GM19438 (cell line): ENCODE results near the gene GATAD1.
A peak's percentile ranks its signal among the peaks of the same experiment; 100 is the strongest.
"Not testable (repeated sequence)": the region's sequence is repeated elsewhere in the genome, so short reads cannot be mapped to it uniquely, and the experiment has no call there.

Source experiments
- ATAC-seq: cut with Tn5 transposase; IDR thresholded peaks from one replicate; pipeline ENCODE4 v1.9.1; 2021; ENCODE audit warnings: low read depth; ENCODE audit not compliant: unreplicated experiment

The GATAD1 gene

DNA sequence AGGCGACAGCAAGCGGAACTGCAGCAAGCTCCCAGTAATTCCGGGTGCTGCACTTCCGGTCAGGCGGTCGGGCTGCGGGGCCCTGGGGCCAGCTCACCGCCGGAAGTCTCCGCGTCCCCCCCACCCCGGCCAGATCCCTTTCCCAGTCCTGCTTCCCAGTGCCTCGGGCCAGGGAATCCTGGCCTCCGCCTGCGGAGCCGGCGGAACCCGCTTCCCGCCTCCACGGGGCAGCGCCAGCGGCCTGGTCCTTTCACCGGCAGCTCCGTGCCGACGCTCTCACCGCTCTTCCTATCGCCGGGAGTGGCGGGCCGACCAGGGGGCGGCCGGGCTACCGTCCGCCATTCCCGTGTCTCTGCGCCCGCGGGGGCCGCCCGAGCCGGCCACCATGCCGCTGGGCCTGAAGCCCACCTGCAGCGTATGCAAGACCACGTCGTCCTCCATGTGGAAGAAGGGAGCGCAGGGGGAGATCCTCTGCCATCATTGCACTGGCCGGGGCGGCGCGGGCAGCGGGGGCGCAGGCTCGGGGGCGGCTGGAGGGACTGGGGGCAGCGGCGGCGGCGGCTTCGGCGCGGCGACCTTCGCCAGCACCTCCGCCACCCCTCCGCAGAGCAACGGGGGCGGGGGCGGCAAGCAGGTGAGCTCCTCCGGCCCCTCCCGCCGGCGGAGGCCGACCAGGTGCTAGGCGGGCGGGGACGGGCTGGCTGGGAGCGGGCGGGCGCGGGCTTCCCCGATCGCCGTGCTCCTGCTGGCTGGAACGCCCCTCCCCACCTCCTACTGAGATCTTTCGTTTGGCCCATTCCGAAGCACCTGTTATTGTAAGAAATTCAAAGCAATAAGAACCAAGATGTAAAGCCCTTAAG lies at the start of gene GATAD1:
Gene GATAD1 (plus strand): TSS at position 138 of the 860 bp plus-strand sequence. CDS start 248 bp downstream, at position 386.
- peak; percentile 87 for ATAC-seq

DNA sequence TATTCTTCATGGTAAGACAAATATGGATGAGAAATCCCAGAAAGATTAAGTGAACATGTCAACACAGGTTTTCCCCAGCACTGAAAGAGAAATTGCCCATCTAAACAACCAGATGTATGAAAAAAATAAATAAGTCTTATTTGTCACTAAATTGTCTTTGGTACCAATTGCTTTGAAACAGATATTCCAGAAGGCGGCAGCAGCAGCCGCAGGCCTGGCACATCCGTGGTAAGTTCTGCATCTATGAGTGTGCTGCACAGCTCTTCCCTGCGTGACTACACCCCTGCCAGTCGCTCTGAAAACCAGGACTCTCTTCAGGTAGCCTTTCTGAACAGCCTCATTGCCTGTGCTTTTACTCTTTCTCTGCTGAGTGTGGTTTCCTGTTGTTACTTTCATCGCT lies 49.7 kb upstream of the GATAD1 start:
- ATAC-seq: no peak

GRCh38 chr7:92400013-92400412 lies 47.3 kb upstream of the GATAD1 start:
- no peak for ATAC-seq

- ATAC-seq: no peak
Observed at GRCh38 chr7:92402920-92403759, 44.1 kb upstream of the GATAD1 start.

GRCh38 chr7:92403760-92404074 lies 43.6 kb upstream of the GATAD1 start:
- ATAC-seq: no peak

GRCh38 chr7:92404170-92404614 lies 43.1 kb upstream of the GATAD1 start:
- ATAC-seq: no peak

DNA sequence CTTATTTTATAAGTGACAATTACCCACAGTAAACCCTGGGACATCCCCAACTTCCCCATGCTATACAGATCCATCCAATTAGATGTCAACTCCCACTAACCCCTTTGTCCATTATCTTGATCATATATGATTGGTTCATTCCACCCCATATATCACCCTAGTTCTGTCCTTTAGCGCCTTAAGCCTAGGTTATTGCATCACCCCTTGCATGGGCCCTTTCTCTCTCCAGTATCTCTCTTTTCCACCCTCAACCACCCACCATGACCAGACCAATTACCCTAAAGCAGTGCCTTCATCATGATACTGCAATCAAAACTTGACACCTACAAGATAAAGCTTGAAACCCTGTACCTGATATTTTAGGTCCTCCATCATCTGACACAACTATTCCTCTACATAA lies 37.9 kb upstream of the GATAD1 start:
- ATAC-seq: no peak

DNA sequence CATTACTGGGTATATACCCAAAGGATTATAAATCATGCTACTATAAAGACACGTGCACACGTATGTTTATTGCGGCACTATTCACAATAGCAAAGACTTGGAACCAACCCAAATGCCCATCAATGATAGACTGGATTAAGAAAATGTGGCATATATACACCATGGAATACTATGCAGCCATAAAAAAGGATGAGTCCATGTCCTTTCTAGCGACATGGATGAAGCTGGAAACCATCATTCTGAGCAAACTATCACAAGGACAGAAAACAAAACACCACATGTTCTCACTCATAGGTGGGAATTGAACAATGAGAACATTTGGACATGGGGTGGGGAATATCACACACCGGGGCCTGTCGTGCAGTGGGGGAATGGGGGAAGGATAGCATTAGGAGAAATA lies 37.1 kb upstream of the GATAD1 start:
- ATAC-seq: not testable (repeated sequence)

DNA sequence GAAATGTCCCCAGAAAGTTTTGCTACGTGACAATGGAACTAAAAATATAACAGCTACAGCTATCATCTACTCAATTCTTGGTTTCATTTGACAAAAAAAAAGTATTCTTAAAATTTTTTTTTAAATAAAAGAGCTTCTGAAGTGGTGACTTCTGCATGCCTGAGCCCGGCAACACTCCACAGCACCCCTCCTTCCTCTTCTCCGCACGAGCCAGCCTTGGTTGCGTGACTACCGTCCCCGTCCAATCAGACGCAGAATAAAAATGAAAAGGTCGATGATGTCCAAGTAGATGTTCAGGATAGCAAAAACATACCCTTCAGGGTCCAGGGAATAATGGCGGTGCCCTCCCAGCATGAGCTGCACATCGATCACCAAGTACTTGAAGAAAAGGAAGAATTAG lies 34.5 kb upstream of the GATAD1 start:
- ATAC-seq: no peak

- ATAC-seq: no peak
Observed at GRCh38 chr7:92413550-92413949, 33.7 kb upstream of the GATAD1 start.

GRCh38 chr7:92415225-92415624 lies 32.1 kb upstream of the GATAD1 start:
- ATAC-seq: no peak

DNA sequence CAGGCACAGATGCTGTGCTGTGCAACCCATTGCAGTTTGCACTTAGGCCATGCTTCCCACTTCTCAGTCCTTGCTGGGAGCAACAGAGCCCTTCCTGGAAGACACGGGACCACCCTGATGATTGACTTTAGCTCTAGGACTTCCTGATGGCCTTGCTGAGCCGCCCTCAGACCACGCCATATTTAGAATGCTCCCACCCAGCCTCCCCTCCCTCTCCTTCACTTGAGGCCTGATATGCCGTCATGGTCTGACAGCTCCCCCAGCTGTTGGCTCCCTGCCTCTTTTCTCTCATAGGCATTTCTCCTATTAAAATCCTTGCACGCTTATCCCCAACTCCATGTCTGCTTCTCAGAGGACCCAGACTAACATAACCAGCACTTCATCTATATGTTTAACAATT lies 29.4 kb upstream of the GATAD1 start:
- ATAC-seq: no peak

DNA sequence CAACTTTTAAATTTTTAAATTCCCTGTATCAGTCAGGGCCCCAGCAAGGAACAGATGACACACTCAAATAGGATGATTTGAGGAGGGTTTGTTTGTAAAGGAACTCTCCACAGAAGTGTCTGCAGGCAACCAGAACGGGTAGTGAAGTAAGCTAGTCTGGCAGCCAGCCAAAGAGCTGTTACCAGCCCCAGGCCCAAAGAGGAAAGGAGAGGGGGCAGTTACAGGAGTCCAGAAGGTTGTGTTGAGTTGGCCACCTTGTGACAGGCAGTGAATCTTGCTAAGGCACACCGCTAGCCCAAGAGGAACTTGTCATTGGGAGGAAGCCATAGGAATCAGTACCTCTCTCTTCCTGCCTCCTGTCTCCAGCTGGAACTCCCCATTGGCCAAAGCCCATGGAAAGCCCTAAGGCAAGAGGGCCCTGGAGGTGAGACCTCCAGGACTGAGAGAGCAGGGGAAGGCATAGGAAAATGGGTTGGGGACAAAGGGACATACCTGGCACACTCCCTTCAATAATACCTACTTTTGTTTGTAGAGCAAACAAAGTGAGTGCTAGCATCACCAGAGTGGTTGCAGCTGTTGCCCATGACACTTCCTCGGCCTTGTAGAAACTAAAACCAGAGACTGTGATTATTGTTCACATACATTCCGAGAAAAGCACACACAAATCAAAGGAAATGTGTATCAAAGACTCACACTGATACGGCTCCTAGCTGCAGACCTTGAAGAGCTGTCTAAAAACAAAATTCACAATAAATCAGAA lies 25.4 kb upstream of the GATAD1 start:
- no peak for ATAC-seq

DNA sequence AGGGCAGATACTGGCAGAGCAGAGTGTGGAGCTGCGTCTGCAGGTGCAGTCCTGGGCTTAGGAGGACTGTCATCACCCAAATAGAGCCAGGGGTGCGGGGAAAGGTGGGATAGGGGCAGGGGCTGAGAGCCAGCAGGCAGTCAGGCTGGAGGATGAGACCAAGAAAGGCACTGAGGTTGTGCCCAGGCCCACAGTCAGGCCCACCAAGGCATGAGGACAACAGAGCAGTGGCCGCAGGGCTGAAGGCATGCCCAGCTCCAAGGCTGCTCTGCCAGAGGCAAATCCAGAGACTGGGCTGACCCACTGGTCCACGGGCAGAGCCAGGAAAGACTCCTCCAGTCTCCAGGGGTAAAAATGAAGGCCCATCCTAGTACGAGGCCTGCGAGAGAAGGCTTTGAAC lies 24.4 kb upstream of the GATAD1 start:
- ATAC-seq: no peak

GRCh38 chr7:92423710-92424131 lies 23.6 kb upstream of the GATAD1 start:
- no peak for ATAC-seq

DNA sequence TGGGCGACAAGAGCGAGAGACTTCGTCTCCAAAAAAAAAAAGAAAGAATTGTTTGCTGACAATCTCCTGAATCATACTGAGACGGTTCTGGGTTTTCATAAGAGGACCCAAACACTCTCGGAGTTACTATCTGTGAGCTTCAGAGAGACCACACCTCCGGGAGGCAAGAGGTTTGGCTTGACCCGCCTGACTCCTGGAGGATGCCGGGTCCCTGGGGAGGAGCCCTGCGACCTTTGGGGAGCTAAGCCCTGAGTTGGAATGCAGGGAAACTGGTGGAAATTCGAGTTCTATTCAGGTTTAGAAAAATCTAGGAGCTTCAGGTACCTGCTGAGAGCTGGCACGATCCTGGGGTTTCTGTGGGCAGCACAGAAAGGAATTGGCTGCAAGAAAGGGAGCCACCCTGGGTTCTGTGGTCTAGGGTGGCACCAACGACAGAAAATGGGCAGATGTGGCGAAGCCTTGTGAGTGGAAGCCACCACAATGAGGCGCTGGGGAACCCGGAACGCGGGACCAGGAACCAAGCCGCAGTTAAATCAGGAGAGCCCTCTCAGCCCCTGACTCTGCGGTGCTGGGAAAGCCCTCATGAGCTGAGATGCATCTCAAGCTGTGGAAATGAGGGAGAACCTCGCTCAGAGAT lies 21.9 kb upstream of the GATAD1 start:
- no peak for ATAC-seq

DNA sequence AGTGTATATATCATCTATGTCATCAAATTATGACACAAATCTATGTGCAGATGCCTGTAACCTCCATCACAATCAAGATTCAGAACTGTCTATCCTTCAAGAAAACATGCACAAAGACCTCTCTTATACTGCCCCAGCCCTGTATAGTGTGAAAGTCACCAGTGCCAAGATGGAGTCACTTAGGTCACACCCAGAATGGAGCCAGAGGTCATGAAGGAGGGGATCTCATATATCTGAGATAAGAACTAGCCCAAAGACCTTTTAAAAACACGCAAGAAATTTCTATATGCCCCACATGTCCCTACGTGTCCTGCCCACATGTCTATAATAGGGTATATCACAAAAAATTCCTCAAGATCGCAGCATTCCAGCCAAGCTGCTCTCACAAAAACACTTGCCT lies 20.1 kb upstream of the GATAD1 start:
- no peak for ATAC-seq

GRCh38 chr7:92432299-92432946 lies 14.9 kb upstream of the GATAD1 start:
- no peak for ATAC-seq

- ATAC-seq: no peak
Observed at GRCh38 chr7:92433019-92433418, 14.3 kb upstream of the GATAD1 start.

DNA sequence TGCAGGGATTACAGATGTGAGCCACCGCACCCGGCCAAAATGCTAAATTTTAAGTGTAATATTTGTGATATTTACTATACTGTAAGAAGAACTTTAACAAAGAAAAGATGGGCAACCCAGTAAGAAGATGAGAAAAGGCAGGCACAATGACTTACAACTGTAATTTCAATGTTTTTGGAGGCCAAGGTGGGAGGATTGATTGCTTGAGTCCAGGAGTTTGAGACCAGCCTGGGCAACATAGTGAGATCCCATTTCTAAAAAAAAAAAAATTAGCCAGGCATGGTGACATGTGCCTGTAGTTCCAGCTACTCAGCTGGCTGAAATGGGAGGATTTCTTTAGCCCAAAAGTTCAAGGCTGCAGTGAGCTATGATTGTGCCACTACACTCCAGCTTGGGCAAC lies 11.7 kb upstream of the GATAD1 start:
- no peak for ATAC-seq
